Measurements from ENCODE around the gene MYOM3.
"Not testable (repeated sequence)": the region's sequence is repeated elsewhere in the genome, so short reads cannot be mapped to it uniquely, and the experiment has no call there.

MYOM3 gene

DNA sequence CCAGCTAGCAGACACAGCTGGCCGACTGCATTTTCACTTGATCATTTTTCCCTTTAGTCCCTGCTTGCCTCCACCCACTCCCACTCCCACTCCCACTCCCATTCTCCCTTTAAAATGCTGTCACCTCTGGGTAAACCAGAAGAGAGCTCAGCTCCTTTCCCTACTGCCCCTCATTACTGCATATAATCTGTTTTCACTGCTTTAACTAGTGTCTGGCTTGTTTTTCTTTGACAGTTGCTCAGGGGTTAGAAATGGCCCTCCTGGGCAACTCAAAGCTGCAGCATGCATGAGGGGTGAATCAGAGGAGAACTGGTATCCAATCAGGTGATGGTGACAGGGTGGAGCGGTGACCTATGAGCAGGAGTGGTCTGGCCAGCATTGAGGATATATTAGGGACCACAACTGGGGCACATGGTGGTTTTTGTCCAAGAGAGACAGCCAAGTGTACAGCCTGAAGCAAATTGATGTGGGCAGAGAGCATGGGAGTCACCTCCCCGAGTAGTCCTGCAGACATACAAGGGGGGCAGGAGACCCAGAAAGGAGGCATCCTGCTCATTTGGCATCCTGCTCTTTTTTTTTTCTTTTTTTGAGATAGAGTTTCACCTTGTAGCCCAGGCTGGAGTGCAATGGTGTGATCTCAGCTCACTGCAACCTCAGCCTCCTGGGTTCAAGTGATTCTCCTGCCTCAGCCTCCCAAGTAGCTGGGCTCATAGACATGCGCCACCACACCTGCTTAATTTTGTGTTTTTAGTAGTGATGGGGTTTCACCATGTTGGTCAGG lies 89.2 kb downstream of the MYOM3 start:
- DNase-seq, result no peak

GRCh38 chr1:24021403-24022266 lies 90.3 kb downstream of the MYOM3 start:
- DNase-seq, result no peak

- no peak for DNase-seq
These were observed 91.5 kb downstream of the MYOM3 start for GRCh38 chr1:24020470-24020869.

DNA sequence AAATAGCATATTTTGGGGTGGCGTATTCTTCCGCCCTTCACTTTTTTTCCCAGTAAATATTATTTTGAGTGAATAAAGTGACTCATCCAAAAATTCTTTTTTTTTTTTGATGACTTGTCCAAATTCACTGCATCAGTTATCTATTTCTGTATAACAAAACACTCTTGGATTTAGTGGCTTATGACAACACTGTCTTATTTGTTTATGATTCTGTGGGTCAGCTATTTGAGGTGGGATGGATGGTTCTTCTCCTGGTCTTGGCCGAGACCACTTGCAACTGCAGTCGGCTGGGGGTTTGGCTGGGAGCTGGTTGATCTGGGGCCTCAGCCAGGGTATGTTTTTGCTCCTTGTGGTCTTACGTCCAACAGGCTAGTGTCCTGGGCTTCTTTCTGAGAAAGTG lies 91.9 kb downstream of the MYOM3 start:
- DNase-seq, result no peak

- no peak for DNase-seq
These were observed 93.0 kb downstream of the MYOM3 start for GRCh38 chr1:24018611-24019580.

- no peak for DNase-seq
These were observed 96.4 kb downstream of the MYOM3 start for GRCh38 chr1:24015221-24016210.

DNA sequence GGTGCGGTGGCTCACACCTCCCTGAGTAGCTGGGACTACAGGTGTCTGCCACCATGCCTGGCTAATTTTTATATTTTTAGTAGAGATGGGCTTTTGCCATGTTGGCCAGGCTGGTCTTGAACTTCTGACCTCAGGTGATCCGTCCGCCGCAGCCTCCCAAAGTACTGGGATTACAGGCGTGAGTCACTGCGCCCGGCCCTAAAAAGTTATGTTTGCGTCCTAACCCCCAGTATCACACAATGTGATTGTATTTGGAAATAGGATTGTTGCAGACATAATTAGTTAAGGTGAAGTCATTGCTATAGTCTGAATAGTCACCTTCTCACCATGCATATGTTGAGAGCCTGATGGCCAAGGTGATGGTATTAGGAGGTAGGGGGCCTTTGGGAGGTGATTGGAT lies 99.1 kb downstream of the MYOM3 start:
- not testable (repeated sequence) for DNase-seq

GRCh38 chr1:24010650-24011049 lies 101.3 kb downstream of the MYOM3 start:
- DNase-seq, result no peak

- no peak for DNase-seq
These were observed 102.5 kb downstream of the MYOM3 start for GRCh38 chr1:24009406-24009805.

DNA sequence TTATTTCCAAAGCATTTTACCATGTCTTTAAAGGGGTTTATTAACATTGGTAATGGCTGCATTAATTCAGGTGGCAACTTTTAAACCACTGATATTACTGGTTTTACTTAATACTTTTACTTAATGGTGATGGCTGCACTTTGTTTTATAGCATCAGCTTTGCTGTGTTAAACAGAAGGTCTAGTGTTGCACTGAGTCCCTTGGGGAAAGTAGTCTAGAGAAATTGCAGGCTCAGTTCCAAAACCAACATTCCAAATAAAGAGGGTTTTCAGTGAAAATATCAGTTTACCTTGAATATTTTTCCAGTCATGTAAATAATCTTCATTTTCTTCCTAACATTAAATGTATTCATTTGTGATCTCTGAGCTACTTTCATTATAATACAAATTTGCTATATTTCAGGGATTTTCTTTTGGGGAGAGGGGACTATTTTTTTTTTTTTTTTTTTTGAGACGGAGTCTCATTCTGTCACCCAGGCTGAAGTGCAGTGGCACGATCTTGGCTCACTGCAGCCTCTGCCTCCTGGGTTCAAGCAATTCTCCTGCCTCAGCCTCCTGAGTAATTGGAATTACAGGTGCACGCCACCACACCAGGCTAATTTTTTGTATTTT lies 103.3 kb downstream of the MYOM3 start:
- DNase-seq, result not testable (repeated sequence)

DNA sequence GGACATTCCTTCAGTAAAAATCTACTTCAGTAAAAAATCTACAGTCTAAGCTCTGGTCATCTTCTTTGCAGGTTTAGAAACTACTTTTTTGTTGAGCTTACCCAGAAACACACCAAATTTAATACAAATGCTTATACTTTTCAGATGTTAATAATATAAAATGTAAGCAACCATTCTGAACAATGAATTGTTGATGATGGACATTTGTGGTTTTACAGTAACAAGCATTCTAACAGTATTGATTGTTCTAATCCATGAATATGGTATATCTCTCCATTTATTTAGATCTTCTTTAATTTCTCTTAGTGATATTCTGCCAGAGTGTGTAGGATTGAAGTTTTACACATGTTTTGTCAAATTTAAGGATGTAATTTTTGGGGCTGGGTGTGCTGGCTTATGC lies 104.9 kb downstream of the MYOM3 start:
- no peak for DNase-seq

All from T-helper 9 cell (primary cell).